NCI-H82 treated with DMSO at 0.1 percent for 48 hours (cell line): ENCODE data around the gene HOXD9.
A peak's percentile ranks its signal among the peaks of the same experiment; 100 is the strongest.

ENCODE experiments used
- DNase-seq: peaks from one replicate; lab custom pipeline; 2025; ENCODE audit not compliant: unreplicated experiment; lab: John Stamatoyannopoulos, UW

HOXD9 gene

GRCh38 chr2:176085861-176086771 is 36.4 kb upstream of the HOXD9 start:
- peak; percentile 28 for DNase-seq

- DNase-seq: no peak
Observed at GRCh38 chr2:176087330-176088047, 35.0 kb upstream of the HOXD9 start.

GRCh38 chr2:176088048-176088936 is 34.2 kb upstream of the HOXD9 start:
- peak; percentile 44 for DNase-seq

GRCh38 chr2:176088937-176089842 is 33.3 kb upstream of the HOXD9 start:
- no peak for DNase-seq

- DNase-seq: no peak
Observed at GRCh38 chr2:176089843-176090395, 32.6 kb upstream of the HOXD9 start.

- no peak for DNase-seq
Observed at GRCh38 chr2:176090862-176091261, 31.7 kb upstream of the HOXD9 start.

GRCh38 chr2:176091329-176092258 is 30.9 kb upstream of the HOXD9 start:
- DNase-seq: no peak

- no peak for DNase-seq
Observed at GRCh38 chr2:176092270-176093144, 30.0 kb upstream of the HOXD9 start, which contains the start of gene HOXD13. HOXD13 (plus strand) TSS chr2:176092721; CDS start chr2:176092891, 170 bp downstream.

GRCh38 chr2:176093145-176093897 is 29.2 kb upstream of the HOXD9 start:
- DNase-seq: no peak

GRCh38 chr2:176093898-176094249 is 28.6 kb upstream of the HOXD9 start:
- DNase-seq: no peak

GRCh38 chr2:176094349-176094748 is 28.2 kb upstream of the HOXD9 start:
- DNase-seq: no peak

GRCh38 chr2:176095421-176095820 is 27.1 kb upstream of the HOXD9 start:
- DNase-seq: no peak

- DNase-seq: no peak
Observed at GRCh38 chr2:176096243-176096985, 26.1 kb upstream of the HOXD9 start.

GRCh38 chr2:176096986-176097819 is 25.3 kb upstream of the HOXD9 start:
- peak; percentile 68 for DNase-seq

- no peak for DNase-seq
Observed at GRCh38 chr2:176097820-176098365, 24.6 kb upstream of the HOXD9 start.
